Stimulated activated CD4-positive, alpha-beta T cell treated with anti-CD3 and anti-CD28 coated beads, Interleukin-4, amount 100 ng/mL, for 4 hours (primary cell): ENCODE data around the gene UBE2D3.
"Not testable (repeated sequence)": the region's sequence is repeated elsewhere in the genome, so short reads cannot be mapped to it uniquely, and the experiment has no call there.

ENCODE experiments used
- DNase-seq, 2 experiments: peaks; one replicate each; pipeline ENCODE4 v3.0.0-alpha.2; 2020

Gene UBE2D3

GRCh38 chr4:102828497-102828808 lies 1.1 kb upstream of the UBE2D3 start:
- DNase-seq: no peak

DNA sequence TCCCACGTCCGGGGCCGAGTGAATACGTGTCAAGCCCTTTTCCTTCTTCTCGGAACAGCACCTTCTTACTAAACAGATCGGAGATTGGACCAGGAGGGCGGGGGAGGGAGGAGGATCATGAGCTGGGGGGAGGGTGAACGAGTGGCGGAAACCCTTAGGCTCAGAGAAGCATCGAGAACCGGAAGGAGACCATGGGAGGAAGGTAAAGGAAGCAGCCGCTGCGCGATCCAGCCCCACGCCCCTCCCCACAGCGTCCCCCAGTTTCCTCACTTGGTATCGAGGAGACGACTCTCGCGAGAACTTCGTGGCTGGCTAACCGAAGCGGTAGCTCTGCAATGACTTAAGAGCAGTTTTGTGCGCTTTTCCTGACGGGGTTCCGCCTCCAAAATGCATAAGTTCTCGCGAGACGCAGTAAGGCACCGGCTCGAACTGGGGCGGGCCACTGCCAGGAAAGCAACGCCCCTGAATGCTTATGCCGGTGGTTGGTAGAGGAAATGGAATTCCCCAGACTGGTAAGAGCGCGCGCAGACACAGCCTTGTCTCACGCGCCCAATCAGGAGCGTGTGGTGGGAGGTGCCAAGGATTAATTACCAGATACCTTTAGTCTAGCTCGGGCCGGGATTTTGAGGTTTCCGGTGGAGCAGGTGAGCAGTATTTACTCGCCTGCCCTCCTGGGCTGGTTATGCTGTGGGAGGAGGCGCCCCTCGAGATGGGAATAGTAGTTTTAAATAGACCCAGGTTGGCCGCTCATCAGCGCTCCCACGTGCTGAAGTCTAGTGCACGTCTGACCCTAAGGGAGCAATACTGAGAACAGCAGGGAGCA lies 534 bp upstream of the UBE2D3 start:
- DNase-seq: peak; percentile 94 to 100

GRCh38 chr4:102826105-102826889 lies 1.1 kb downstream of the UBE2D3 start:
- peak in 1 of 2 experiments; percentile 74 for DNase-seq

DNA sequence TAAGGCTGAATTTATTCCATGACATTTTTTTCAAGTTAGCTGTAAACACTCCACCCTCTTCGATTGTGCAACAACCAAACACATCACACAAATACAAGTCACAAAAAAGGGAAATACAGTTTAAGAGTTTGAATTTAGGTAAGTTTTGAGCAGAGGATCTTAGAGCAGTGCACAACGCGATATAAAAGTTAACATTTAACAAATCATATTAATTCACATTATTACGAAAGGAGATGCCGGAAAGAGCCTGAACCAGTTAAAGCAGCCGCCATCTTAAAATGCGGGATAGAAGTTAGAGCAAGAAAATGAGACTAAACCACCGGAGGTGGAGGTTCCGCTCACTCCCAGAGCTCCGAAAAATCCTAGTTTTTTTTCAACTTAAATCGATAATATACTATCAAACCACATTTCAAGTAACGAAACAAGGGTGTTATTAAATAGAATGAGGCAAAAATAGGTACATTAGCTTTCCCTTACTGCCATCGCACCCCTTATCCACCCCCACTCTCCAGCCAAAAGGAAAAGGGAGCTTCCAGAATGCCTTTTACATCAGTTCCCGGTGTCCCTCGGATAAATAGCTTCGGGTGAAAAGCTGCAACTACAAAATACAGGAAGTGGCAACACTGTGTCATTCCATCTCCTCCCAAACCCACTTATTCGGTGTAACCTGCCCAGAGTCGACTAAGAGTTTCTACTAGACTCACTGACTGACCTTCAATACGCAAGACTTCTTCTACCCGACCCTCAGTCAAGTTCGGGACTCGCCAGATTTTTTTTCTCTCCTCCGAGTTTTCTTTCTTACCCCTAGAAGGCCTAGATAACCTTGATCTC lies 1.9 kb downstream of the UBE2D3 start:
- DNase-seq: peak in 1 of 2 experiments; percentile 36

DNA sequence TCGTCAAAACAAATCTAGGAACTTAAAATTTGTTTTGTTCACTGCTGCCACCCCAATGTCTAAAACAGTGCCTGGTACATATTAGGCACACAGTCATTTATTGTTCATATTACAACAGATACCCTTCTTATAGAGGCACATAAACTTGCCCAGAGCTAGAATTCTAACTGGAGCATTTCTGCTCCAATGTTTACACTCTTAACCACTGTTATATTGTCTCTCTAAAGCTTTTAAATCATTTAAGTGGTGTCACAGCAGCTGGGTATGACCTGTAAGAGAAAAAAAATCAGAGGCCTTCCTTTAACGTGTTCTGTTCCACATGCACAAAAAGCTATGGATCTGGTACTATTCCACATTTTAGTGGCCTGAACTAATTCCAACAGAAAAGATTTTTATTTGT lies 3.0 kb downstream of the UBE2D3 start:
- DNase-seq: no peak

DNA sequence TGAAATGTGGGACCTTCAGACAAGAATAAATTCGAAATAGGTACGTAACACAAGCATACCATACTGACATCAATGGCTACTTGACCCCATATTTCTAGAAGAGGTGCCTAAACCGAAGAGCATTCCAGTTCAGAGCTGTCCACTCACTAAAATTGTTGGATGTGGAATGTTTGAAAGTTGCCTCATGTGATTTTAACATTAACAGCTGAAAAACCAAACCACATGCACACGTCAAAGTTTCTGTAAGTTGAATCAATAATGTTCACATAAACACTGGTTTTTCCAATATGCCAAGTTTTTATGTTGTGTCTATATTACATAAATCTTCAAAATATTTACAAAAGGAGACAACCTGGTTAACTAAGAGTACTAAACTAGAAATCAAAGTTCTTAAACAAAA lies 3.5 kb downstream of the UBE2D3 start:
- DNase-seq: no peak

DNA sequence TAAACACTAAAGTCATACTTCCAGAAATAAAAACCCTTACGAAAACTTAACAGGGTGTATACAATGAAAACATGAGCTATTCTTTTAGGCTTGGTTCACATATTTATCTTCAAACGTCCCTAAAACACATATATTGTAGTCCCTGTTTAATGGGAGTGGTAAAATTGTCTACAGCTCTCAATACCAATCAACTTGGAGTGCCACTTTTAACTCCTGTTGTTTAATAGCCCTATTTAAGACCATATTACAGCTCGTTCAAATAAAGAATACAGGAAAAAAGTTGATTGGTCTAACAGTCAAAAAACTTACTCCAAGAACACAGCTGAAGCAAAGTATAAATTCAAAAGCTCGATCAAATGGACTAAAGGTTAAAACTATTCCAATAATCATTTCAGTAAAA lies 3.9 kb downstream of the UBE2D3 start:
- no peak for DNase-seq

DNA sequence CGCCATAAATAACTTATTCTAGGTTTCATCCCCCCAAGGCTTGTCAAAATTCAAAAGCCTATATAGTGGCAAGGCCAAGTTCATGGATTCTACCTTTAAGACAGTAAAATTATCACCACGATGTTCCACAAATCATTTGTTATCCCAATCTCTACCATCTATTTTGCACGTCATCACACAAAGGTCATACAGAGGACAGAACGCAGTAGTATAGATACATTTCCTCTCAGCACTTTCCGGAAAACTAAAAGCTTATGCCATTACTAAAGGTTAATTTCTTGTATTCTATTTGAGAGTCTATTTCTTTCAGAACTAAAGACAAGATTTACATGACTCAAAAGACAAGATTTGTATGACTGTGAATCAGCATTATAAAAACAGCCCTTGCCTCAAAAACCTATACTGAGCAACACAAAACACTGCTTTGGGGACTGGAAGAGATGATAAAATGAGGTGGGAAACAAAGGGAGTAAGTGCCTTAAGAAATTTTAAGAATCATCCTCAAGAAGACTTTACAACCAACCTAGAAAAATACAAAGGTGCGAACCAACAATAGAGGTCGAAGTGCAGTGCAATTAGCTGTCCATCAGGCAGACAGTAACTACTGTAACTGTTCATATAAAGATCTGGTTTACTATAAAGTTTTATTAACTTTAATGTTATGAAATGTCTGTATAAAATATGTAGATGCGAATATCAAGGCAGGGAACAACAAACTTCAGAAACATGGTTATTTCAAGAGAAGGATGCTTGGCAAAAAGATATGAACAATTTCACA lies 7.6 kb downstream of the UBE2D3 start:
- DNase-seq: no peak

DNA sequence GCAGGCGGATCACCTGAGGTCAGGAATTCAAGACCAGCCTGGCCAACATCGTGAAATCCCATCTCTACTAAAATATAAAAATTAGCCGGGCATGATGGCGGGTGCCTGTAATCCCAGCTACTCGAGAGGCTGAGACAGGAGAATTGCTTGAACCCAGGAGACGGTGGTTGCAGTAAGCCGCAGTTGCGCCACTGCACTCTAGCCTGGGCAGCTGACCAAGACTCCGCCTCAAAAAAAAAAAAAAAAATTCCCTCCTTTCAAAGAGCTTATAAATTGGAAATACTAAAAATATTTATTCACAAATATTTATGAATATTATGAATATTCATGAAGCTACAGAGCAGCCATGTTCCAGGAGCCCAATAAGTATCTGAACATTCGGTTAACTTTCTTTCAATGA lies 8.3 kb downstream of the UBE2D3 start:
- not testable (repeated sequence) for DNase-seq

- DNase-seq: no peak
Measured at GRCh38 chr4:102817613-102818268, 9.6 kb downstream of the UBE2D3 start.

DNA sequence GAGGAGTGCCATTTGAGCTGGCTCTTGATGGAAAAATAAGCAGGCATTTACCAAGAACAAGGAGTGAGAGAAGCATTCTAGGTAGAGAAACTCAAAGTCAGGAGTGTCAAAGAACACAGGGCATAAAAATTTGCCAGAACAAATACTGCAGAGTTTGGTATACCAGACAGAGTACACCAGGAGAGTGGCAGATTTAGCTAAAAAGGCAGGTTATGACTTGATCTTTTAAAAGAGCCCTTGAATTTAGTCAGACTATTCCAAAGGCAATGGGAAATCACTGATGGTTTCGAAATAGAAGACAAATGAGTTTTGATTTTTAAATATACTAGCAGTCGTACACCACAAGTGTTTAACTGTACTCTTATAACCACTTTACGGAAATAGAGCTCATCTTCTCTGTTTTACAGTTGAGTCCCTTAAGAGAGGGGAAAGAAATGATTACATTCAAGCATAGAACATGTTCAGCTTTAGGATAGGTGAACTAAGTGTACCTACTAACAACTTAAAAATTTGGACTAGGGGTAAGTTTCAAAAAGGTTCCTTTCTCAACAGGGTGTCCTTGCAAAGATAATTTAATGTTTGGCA lies 10.2 kb downstream of the UBE2D3 start:
- DNase-seq: no peak

- DNase-seq: no peak
Measured at GRCh38 chr4:102815981-102816380, 11.4 kb downstream of the UBE2D3 start.

- no peak for DNase-seq
Measured at GRCh38 chr4:102809691-102810090, 17.7 kb downstream of the UBE2D3 start.

- DNase-seq: no peak
Measured at GRCh38 chr4:102809190-102809589, 18.2 kb downstream of the UBE2D3 start.

DNA sequence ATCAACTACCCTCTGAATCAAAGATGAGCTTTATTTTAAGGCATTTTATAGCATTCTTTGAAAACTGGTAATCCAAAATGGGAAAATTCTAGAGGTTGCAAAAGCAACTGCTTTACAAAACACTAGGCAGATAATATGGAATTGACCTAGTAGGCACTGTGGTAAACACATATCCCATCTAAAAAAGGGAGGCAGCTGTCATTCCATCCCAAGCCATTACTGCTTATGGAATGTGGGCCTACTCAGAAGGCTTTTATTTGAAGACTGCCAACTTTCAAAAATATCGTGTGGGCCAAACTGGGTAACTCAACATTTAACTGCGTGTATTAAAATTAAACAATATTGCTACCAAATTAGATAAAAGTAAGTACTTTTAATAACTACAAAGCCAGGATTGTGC lies 19.3 kb downstream of the UBE2D3 start:
- no peak for DNase-seq

DNA sequence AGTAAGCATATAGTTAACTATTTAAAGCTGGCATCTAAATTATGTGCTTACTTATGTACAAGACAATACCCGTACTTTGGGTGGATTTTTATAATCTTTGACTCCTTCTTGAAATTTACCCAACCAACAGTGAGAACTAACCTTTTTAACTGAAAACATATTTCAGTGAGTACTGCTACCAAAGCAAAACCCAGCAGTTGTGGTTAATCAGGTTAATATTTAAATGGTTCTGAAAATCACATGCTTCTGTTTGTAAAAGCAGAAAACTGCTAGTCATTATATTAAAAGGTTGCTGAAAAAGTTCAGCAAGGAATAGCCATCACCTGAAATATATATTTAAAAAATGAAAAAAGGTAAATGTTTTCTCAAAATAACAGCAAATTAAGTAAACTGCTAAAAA lies 20.0 kb downstream of the UBE2D3 start:
- no peak for DNase-seq

DNA sequence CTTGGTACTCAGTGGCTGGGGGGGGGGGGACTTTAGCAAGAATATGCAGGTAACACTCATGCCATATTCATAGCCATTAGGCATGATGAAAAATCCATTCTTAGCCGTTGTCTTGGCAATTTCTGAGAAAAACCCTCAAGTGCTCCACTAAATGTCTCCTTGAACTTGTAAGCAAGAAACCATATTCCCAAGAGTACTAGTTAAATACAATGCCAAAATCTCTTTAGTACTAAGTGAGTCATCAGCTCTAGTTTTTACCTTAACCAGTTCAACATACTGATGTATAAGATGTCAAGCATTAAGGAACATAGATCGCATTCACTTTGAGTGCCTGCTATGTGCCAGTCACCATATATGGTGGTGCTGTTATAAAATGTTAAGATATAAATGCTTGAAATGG lies 27.5 kb downstream of the UBE2D3 start:
- DNase-seq: no peak

GRCh38 chr4:102794999-102795398 lies 32.4 kb downstream of the UBE2D3 start:
- DNase-seq: no peak

- DNase-seq: no peak
Measured at GRCh38 chr4:102792361-102792936, 34.9 kb downstream of the UBE2D3 start.

- DNase-seq: no peak
Measured at GRCh38 chr4:102791318-102791835, 36.0 kb downstream of the UBE2D3 start.

DNA sequence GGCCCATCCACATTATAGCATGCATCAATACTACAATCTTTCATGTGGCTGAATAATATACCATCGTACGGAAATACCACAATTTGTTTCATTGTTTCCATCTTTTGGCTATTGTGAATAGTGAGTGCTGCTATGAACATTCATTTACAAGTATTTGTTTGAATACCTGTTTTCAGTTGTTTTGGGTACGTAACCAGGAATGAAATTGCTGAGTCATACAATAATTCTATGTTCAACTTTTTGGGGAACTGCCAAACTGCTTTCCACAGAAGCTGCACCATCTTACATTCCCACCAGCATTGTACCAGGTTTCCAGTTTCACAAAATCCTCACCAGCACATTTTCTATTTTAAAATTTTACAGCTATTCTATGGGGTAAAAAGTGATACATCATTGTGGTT lies 38.0 kb downstream of the UBE2D3 start:
- DNase-seq: no peak
